GM06990 (cell line): ENCODE results near the gene KLRG1.

Source experiments
- DNase-seq: peaks from one replicate; pipeline ENCODE4 v3.0.0-alpha.2; 2011; ENCODE audit not compliant: insufficient read length; ENCODE audit errors: extremely low read depth
- H3K27me3 ChIP-seq: replicated peaks from 2 replicates; pipeline ENCODE4 v1.6.0; 2011; ENCODE audit warnings: low read length; ENCODE audit not compliant: control insufficient read depth, insufficient read depth
- H3K36me3 ChIP-seq: 2 replicates; pipeline ENCODE4 v1.5.1; 2011; ENCODE audit warnings: low read length; ENCODE audit not compliant: control insufficient read depth, insufficient read depth
- H3K4me3 ChIP-seq: replicated peaks from 2 replicates; pipeline ENCODE4 v1.5.1; 2011; ENCODE audit warnings: low read depth, mild to moderate bottlenecking, control low read depth, low read length
- TF ChIP-seq, protein P1 (sequence below): IDR thresholded peaks from 2 replicates; pipeline ENCODE4 v1.5.1; 2011; ENCODE audit warnings: low read length, control low read depth, mild to moderate bottlenecking, inconsistent platforms; ENCODE audit not compliant: insufficient read depth, poor library complexity, severe bottlenecking

KLRG1 gene

DNA sequence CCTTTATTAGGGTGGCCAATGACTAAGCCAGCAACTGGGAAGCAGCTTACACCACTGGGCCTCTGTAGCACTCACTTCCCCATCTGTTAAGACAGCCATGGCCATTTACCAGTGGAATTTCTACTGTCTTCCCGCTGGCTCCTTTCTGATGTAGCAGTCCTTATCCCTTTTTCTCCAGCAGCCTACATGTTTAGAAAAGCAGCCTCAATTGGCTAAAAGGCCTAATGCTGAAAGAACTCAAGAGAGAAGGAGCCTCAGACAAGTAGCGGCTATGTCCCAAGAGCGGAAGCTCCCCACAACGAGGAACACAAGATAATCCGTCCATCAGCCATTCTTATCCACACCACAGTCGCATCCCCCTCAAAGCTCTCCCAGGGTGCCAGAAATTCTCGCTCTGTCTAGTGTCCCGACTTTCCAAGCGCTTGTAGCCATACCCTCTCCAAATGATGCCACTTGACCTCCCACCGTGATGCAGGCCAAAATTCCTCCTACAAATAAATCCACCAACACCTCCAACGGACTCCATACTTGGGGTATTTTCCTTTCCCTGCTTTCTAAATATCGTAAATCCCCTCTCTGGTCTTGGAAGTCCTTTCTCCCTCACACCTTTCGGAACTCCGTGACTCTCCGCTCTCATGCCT lies 40.5 kb upstream of the KLRG1 start:
- H3K27me3 ChIP-seq: no peaks in the 10 kb centered on the region
- peak overlapping the region; percentile 93 for H3K4me3 ChIP-seq
- TF ChIP-seq, protein P1, sequence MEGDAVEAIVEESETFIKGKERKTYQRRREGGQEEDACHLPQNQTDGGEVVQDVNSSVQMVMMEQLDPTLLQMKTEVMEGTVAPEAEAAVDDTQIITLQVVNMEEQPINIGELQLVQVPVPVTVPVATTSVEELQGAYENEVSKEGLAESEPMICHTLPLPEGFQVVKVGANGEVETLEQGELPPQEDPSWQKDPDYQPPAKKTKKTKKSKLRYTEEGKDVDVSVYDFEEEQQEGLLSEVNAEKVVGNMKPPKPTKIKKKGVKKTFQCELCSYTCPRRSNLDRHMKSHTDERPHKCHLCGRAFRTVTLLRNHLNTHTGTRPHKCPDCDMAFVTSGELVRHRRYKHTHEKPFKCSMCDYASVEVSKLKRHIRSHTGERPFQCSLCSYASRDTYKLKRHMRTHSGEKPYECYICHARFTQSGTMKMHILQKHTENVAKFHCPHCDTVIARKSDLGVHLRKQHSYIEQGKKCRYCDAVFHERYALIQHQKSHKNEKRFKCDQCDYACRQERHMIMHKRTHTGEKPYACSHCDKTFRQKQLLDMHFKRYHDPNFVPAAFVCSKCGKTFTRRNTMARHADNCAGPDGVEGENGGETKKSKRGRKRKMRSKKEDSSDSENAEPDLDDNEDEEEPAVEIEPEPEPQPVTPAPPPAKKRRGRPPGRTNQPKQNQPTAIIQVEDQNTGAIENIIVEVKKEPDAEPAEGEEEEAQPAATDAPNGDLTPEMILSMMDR: no peak
- no peak for DNase-seq
- peaks cover 6% of the 10 kb centered on the region for H3K36me3 ChIP-seq

DNA sequence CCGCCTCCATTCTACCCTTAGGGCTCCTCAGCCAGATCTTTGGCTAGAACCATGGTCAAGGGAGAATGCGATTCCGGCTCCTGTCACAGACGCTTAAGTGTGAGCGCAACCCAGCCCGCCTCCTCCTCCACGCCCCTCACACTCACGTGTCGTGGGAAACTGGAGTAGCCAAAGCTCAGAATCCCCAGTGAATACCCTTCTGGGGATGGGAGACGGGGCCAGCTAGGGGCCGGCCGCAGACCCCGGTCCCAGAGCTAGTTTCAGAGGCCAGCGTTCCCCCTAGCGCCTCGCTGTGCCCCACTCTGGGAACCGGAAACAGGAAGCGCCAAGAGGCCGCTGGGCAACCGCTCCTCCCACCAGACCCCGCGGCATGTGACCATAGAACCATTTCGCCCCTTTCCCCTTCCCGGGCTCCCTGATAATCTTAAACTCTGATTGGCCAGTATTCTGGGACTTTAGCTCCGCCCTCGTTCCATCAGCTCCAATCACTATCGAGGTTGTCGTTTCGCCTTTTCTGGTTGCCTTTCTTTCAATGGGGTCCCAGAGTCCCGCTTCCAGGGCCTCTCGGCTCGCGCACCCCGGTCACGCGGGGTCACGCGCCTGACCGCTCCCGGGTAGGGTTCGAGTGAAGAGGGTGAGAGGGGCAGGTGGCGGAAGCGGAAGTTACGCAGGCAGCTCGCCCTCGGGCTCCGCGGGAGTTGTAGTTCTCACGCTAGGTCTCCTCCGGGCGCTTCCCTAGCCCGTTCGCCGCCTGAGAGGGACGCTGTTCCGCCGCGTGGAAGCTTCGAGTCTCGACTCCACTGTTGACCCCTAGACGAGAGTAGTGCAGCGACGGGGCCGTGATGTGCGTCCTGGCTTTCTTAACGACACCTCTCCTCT lies 39.8 kb upstream of the KLRG1 start, which contains the start of gene M6PR:
Gene M6PR, minus strand, starts transcription at position 304 of the 879 bp plus-strand sequence. CDS start 3,241 bp downstream, outside the sequence.
- TF ChIP-seq, protein P1: peak; percentile 84
- Histone ChIP-seq H3K27me3 (no peaks in the 10 kb centered on the region), H3K4me3 (peak within 1 kb of the TSS; percentile 93), H3K36me3 (peaks cover 4% of the 10 kb centered on the region)
- peak; percentile 98 for DNase-seq

DNA sequence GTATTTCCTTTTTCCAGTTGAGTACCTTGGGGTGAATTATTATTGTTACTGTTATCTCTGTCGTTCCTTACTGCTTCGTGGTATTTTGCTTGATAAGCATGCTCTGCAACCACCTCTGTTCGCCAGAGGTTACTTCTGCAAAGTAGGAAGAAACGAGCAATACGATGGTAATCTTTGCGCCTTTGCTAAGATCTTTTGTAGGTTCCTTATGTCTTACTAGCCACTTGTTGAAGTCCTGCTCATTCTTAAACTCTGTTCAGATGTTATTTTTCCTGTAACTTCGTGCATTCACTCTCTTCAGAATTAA lies 39.2 kb upstream of the KLRG1 start:
- no peak for DNase-seq
- TF ChIP-seq, protein P1: no peak
- H3K27me3 ChIP-seq: no peaks in the 10 kb centered on the region
- H3K4me3 ChIP-seq: peak overlapping the region; percentile 93
- peaks cover 2% of the 10 kb centered on the region for H3K36me3 ChIP-seq

DNA sequence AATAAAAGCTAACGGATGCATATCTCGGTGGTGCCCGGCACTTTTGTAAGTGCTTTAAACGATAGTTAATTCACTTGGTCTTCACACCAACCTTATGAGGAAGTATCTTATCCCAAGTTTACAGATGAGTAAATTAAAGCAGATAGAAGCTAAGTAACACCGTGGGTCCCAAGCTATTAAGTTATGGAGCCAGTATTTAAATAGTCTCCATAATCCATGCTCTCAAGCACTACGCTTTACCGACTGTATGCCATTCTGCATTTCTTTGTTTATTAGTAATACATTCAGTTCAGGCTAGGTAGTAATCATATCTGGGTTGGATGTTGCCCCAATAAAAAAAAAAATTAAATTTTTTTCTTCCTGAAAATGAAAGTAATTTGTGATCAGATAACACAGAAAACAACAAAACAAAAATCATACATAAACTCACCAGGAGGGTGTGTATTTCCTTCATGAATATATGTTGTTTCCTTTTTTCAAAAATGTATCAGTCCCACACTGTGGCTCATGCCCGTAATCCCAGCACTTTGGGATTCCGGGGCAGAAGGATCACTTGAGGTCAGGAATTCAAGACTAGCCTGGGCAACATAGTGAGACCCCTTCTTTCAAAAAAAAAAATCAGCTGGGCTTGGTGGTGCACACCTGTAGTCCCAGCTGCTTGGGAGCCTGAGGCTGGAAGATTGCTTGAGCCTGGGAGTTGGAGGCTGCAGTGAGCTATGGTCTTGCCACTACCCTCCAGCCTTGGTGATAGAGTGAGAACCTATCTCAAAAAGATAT lies 38.5 kb upstream of the KLRG1 start:
- Histone ChIP-seq H3K4me3 (peak overlapping the region; percentile 93), H3K27me3 (no peaks in the 10 kb centered on the region), H3K36me3 (no peaks in the 10 kb centered on the region)
- DNase-seq: no peak
- TF ChIP-seq, protein P1: no peak

DNA sequence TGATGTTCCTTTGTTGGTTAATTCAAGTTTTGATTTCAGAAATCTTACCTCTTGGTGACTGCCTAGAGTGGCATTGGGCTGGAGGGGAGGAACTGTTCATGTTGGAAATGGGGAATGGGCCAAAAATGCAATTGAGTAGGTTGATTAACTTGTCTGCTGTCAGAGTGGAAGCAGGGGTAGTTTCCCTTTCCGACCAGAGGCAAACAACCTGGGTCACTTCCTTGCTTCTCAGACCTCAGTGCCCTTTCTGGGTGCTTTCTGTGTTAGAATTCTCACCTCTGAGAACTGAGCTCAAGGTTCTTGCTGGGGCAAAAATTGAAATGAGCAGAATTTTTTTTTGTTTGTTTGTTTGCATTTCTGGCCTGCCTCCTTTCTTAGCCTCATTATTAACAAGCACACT lies 37.6 kb upstream of the KLRG1 start:
- no peaks in the 10 kb centered on the region for H3K36me3 ChIP-seq
- no peak for DNase-seq
- TF ChIP-seq, protein P1: no peak
- no peak overlapping the region for H3K4me3 ChIP-seq
- H3K27me3 ChIP-seq: no peaks in the 10 kb centered on the region
